H1 (cell line): ENCODE data around the gene HIBADH. TPM values are rescaled to one million over a fixed set of nuclear protein-coding genes. Genes with fewer than 3 reads are reported as not detected.

Experiments used
- CTCF ChIA-PET: fragments of 300-600 bp; sonication (Branson Sonifier 250); formaldehyde crosslinking; loops from one replicate; lab custom pipeline; 2021; ENCODE audit not compliant: partially characterized antibody; lab: Charles Lee
- POLR2A ChIA-PET: fragments of 300-600 bp; sonication (Branson Sonifier 250); formaldehyde crosslinking; loops from one replicate; lab custom pipeline; 2021; ENCODE audit warnings: inconsistent platforms; ENCODE audit not compliant: partially characterized antibody; lab: Charles Lee
- DNase-seq, 2 experiments: peaks; one replicate each; pipeline versions ENCODE4 v3.0.0 to v3.0.0-alpha.2; 2010 to 2022; ENCODE audit warnings: low spot score in 2 of 2, low read depth in 1 of 2, mixed read lengths in 1 of 2
- FAIRE-seq: peaks from 2 replicates; lab custom pipeline; 2011; peaks lifted over from hg19 to GRCh38; lab: Jason Lieb, UNC
- H2AFZ ChIP-seq: 2 replicates; pipeline ENCODE4 v1.8.1; 2012; ENCODE audit warnings: low read length, inconsistent platforms
- H2AK5ac ChIP-seq: 2 replicates; pipeline ENCODE4 v1.6.1; 2013; ENCODE audit warnings: low read depth, low read length
- H2BK120ac ChIP-seq: replicated peaks from 2 replicates; pipeline ENCODE3; 2013; ENCODE audit warnings: low read depth, low read length, inconsistent platforms
- H2BK12ac ChIP-seq: 2 replicates; pipeline ENCODE4 v1.6.1; 2013; ENCODE audit warnings: low read depth, low read length
- H2BK15ac ChIP-seq: 2 replicates; pipeline ENCODE4 v1.6.1; 2013; ENCODE audit warnings: low read length
- H2BK20ac ChIP-seq: 2 replicates; pipeline ENCODE4 v1.6.1; 2013; ENCODE audit warnings: low read length
- H2BK5ac ChIP-seq: 2 replicates; pipeline ENCODE4 v1.6.1; 2013; ENCODE audit warnings: low read depth, low read length
- H3K14ac ChIP-seq: 2 replicates; pipeline ENCODE4 v1.6.1; 2013; ENCODE audit warnings: inconsistent platforms; ENCODE audit not compliant: insufficient read length
- H3K18ac ChIP-seq: 2 replicates; pipeline ENCODE4 v1.6.1; 2013; ENCODE audit warnings: low read length; ENCODE audit errors: extremely low read depth
- H3K23ac ChIP-seq: 2 replicates; pipeline ENCODE4 v1.6.1; 2013; ENCODE audit warnings: inconsistent platforms; ENCODE audit not compliant: insufficient read length
- H3K23me2 ChIP-seq: 2 replicates; pipeline ENCODE4 v1.6.1; 2013; ENCODE audit warnings: low read depth, low read length
- H3K27ac ChIP-seq: 2 replicates; pipeline ENCODE4 v1.6.1; 2011; ENCODE audit warnings: low read depth, low read length, inconsistent platforms
- H3K27me3 ChIP-seq, 4 experiments: replicated peaks in 1 of 4; 1 replicate in 1 of 4; 2 replicates in 3 of 4; pipeline versions ENCODE4 v1.6.1 to v1.8.1; 2011 to 2013; ENCODE audit warnings: low read length in 3 of 4, mild to moderate bottlenecking in 3 of 4, inconsistent platforms in 2 of 4, mixed read lengths in 2 of 4, moderate library complexity in 1 of 4; ENCODE audit not compliant: control insufficient read depth in 3 of 4, insufficient read depth in 3 of 4; ENCODE audit errors: extremely low read depth in 1 of 4
- H3K36me3 ChIP-seq, 4 experiments: 2 replicates each; pipeline versions ENCODE4 v1.6.1 to v1.8.1; 2011 to 2013; ENCODE audit warnings: mild to moderate bottlenecking in 4 of 4, low read length in 3 of 4, moderate library complexity in 2 of 4, control low read depth in 1 of 4, inconsistent platforms in 1 of 4; ENCODE audit not compliant: insufficient read depth in 4 of 4, control insufficient read depth in 2 of 4
- H3K4ac ChIP-seq: replicated peaks from 2 replicates; pipeline ENCODE3; 2013; ENCODE audit warnings: low read length, low read depth, mixed read lengths, inconsistent platforms; ENCODE audit not compliant: insufficient read length
- H3K4me1 ChIP-seq, 4 experiments: replicated peaks in 1 of 4; 1 replicate in 1 of 4; 2 replicates in 3 of 4; pipeline versions ENCODE4 v1.6.1 to v1.8.1; 2011 to 2013; ENCODE audit warnings: low read length in 3 of 4, inconsistent platforms in 2 of 4, mixed read lengths in 1 of 4; ENCODE audit not compliant: insufficient read depth in 4 of 4, control insufficient read depth in 3 of 4
- H3K4me2 ChIP-seq, 2 experiments: 2 replicates each; pipeline versions ENCODE4 v1.6.1 to v1.8.1; 2011 to 2013; ENCODE audit warnings: low read depth in 2 of 2, low read length in 2 of 2, control low read depth in 1 of 2, inconsistent platforms in 1 of 2, mild to moderate bottlenecking in 1 of 2; ENCODE audit not compliant: insufficient read depth in 1 of 2
- H3K4me3 ChIP-seq, 4 experiments: fragments of 200-600, 300-600 bp in 1 of 4; sonication (generic), shearing (Covaris generic), sonication (Bioruptor Twin) in 1 of 4; 2 replicates each; pipeline versions ENCODE4 v1.5.1 to v1.8.1; 2011 to 2016; ENCODE audit warnings: low read length in 4 of 4, low read depth in 3 of 4, control low read depth in 2 of 4, inconsistent platforms in 2 of 4, mild to moderate bottlenecking in 2 of 4, mixed read lengths in 1 of 4, moderate library complexity in 1 of 4; ENCODE audit not compliant: insufficient read depth in 2 of 4; ENCODE audit errors: extremely low read depth in 1 of 4
- H3K56ac ChIP-seq: replicated peaks from 2 replicates; pipeline ENCODE3; 2013; ENCODE audit warnings: low read depth, mild to moderate bottlenecking, mixed read lengths, low read length, inconsistent platforms; ENCODE audit not compliant: insufficient read length
- H3K79me1 ChIP-seq: 2 replicates; pipeline ENCODE4 v1.6.1; 2013; ENCODE audit warnings: low read depth, low read length, control low read depth
- H3K79me2 ChIP-seq, 2 experiments: 2 replicates each; pipeline versions ENCODE4 v1.6.1 to v1.8.1; 2012 to 2013; ENCODE audit warnings: low read length in 2 of 2, mild to moderate bottlenecking in 2 of 2, inconsistent platforms in 1 of 2; ENCODE audit not compliant: insufficient read depth in 2 of 2, control insufficient read depth in 1 of 2
- H3K9ac ChIP-seq, 4 experiments: replicated peaks in 1 of 4; 1 replicate in 1 of 4; 2 replicates in 3 of 4; pipeline versions ENCODE4 v1.6.1 to v1.8.1; 2011 to 2013; ENCODE audit warnings: low read depth in 3 of 4, low read length in 3 of 4, control low read depth in 2 of 4, mild to moderate bottlenecking in 2 of 4, moderate library complexity in 2 of 4, inconsistent platforms in 1 of 4; ENCODE audit errors: extremely low read depth in 1 of 4
- H3K9me3 ChIP-seq, 2 experiments: 2 replicates each; pipeline versions ENCODE4 v1.6.1 to v1.8.1; 2012 to 2013; ENCODE audit warnings: mild to moderate bottlenecking in 2 of 2, moderate library complexity in 2 of 2, control low read depth in 1 of 2, inconsistent platforms in 1 of 2, low read depth in 1 of 2, low read length in 1 of 2, mixed read lengths in 1 of 2; ENCODE audit not compliant: insufficient read depth in 2 of 2
- H4K20me1 ChIP-seq, 2 experiments: replicated peaks in 1 of 2; 2 replicates each; pipeline versions ENCODE3 to v1.8.1; 2011 to 2013; ENCODE audit warnings: inconsistent platforms in 2 of 2, low read length in 2 of 2, mild to moderate bottlenecking in 1 of 2; ENCODE audit not compliant: insufficient read depth in 2 of 2, control insufficient read depth in 1 of 2
- H4K5ac ChIP-seq: 2 replicates; pipeline ENCODE4 v1.6.1; 2013; ENCODE audit warnings: low read length, low read depth, mixed read lengths, inconsistent platforms; ENCODE audit not compliant: insufficient read length
- H4K8ac ChIP-seq: 2 replicates; pipeline ENCODE4 v1.8.0; 2013; ENCODE audit warnings: mild to moderate bottlenecking, moderate library complexity, low read length, inconsistent platforms; ENCODE audit not compliant: insufficient read depth; ENCODE audit errors: extremely low read depth
- H4K91ac ChIP-seq: replicated peaks from 2 replicates; pipeline ENCODE3; 2013; ENCODE audit warnings: low read length, mixed read lengths, inconsistent platforms; ENCODE audit not compliant: insufficient read length
- RBBP5 ChIP-seq: IDR thresholded peaks from 2 replicates; pipeline ENCODE4 v1.7.1; 2012; ENCODE audit warnings: low read depth, mild to moderate bottlenecking, inconsistent platforms, low read length, moderate library complexity, borderline replicate concordance
- RXRA ChIP-seq: IDR thresholded peaks from 2 replicates; pipeline ENCODE4 v1.6.1; 2011; ENCODE audit warnings: low read depth, mild to moderate bottlenecking, low read length, moderate library complexity; ENCODE audit not compliant: insufficient read depth
- WGBS, 2 experiments: shearing (Covaris generic) in 1 of 2; methylation state at CpG; one replicate each; pipeline versions ENCODE4 v1.1.6 to v1.1.7; 2013 to 2015; ENCODE audit warnings: low lambda C conversion rate in 2 of 2, mixed read lengths in 2 of 2, inconsistent platforms in 1 of 2, low coverage in 1 of 2, missing lambda C conversion rate in 1 of 2; ENCODE audit not compliant: insufficient replicate concordance in 2 of 2, insufficient coverage in 1 of 2, insufficient read length in 1 of 2; ENCODE audit errors: extremely low coverage in 1 of 2, missing lambda C conversion rate in 1 of 2; 5-methylcytosine and 5-hydroxymethylcytosine counted together
- polyA plus RNA-seq, 7 experiments: library from polyadenylated mRNA; depleted of rRNA in 3 of 7; stranded (reverse) in 5 of 7; unstranded in 2 of 7; fragments of >200 nt in 5 of 7; fragments of 200-250 nt in 2 of 7; gene quantifications; 1 replicate in 5 of 7; 2 replicates in 1 of 7; 4 replicates in 1 of 7; pipeline versions ENCODE4 v1.2.1 to v1.2.3, GENCODE V29; 2011 to 2013; ENCODE audit warnings: missing spikeins in 2 of 7, mixed read lengths in 2 of 7
- total RNA-seq: library from RNA; stranded (reverse); fragmentation: NEBNext Ultra II Directional; extraction: Animal tissue kit (Norgen Biotek cat#: 25700); gene quantifications from 2 replicates; pipeline ENCODE4 v1.2.1, GENCODE V29; 2021

The HIBADH gene
- total and polyA plus RNA-seq, 2 of the 8 experiments (the other 6 are each of a cell fraction or from before 2014, with no cell fraction given): 30.1 to 39.5 TPM

DNA sequence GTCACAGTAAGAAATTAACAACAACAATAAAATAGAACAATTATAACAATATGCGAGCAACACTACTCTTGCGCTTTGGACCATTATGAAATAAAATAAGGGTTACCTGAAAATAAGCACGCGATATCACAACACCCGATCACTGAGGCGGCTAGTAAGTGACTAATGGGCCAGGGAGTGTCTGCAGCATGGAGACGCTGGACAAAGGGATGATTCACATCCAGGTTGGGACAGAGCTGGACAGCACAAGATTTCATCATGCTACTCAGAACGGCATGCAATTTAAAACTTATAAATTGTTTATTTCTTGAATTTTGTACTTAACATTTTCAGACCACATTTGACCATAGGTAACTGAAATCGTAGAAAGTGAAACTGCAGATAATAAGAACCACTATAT, 15.6 kb downstream of the HIBADH start:
- no peak for FAIRE-seq
- Histone ChIP-seq H3K79me2 (peaks cover 0 to 3% of the 10 kb centered on the region in 2 experiments; a peak in 2 of 4 replicates), H3K4ac (no peak overlapping the region), H3K27ac (no peak overlapping the region), H3K9me3 (no peaks in the 10 kb centered on the region), H3K9ac (no peak overlapping the region), H4K8ac (no peak overlapping the region), H3K4me1 (no peaks in the 10 kb centered on the region), H3K36me3 (peaks cover 0 to 6% (median 3%) of the 10 kb centered on the region in 4 experiments; a peak in 2 of 8 replicates), H2AFZ (no peak overlapping the region), H3K4me3 (no peak overlapping the region), H3K23me2 (no peaks in the 10 kb centered on the region), H3K4me2 (no peak overlapping the region), H2BK120ac (no peak overlapping the region), H3K14ac (no peak overlapping the region), H4K20me1 (no peaks in the 10 kb centered on the region), H2BK12ac (no peak overlapping the region), H2BK5ac (no peak overlapping the region), H2AK5ac (no peak overlapping the region), H2BK15ac (no peak overlapping the region), H4K5ac (no peak overlapping the region), H3K23ac (no peak overlapping the region), H4K91ac (no peak overlapping the region), H3K79me1 (no peaks in the 10 kb centered on the region), H3K18ac (no peak overlapping the region), H3K56ac (no peak overlapping the region), H2BK20ac (no peak overlapping the region), H3K27me3 (no peaks in the 10 kb centered on the region)
- no peak for DNase-seq
- CTCF ChIA-PET: no interaction called here
- POLR2A ChIA-PET: no interaction called here
- 96% methylated on average over 9 of the region's 9 CpGs; no CpG with 5 or more reads in 1 of the 2 experiments for WGBS, 2 experiments
- TF ChIP-seq RBBP5 (no peak), RXRA (no peak)
